ENCODE measurements around the gene ZNF281.

ZNF281 gene

DNA sequence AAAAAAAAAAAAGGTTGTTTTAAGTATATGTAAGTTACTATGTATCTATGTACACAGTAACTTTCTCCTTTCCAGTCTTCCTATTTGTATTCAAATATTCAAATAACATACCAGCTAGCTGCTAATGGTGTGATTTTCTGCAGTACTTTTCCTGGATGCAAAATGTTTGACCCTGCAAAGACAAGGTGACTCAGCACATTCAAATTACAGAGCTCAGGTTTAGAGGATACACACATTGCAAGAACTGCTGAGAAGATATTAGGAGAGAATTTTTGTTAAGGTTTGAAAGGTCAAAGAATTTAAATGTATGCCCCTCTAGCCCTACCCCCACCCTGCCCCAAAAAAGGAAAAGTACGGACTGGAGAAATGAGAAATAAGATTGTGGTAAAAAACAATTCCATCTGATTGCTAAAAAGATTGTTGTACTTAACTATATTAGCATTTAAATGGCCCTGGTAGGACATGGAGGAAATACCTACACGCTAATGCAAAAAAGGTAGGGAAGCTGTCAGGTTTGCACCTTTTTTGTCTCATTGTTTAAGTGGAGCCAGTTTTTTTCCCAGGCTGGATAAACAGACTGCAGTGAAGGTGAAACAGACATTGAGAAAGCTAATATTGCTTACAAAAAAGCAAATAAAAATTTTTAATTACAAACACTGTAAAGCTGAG lies 45.6 kb downstream of the ZNF281 start:
- peak overlapping the region; percentile 32 for H3K4me3 ChIP-seq (ENCODE audit: low read length, poor library complexity, severe bottlenecking)
- TF ChIP-seq, protein P1, sequence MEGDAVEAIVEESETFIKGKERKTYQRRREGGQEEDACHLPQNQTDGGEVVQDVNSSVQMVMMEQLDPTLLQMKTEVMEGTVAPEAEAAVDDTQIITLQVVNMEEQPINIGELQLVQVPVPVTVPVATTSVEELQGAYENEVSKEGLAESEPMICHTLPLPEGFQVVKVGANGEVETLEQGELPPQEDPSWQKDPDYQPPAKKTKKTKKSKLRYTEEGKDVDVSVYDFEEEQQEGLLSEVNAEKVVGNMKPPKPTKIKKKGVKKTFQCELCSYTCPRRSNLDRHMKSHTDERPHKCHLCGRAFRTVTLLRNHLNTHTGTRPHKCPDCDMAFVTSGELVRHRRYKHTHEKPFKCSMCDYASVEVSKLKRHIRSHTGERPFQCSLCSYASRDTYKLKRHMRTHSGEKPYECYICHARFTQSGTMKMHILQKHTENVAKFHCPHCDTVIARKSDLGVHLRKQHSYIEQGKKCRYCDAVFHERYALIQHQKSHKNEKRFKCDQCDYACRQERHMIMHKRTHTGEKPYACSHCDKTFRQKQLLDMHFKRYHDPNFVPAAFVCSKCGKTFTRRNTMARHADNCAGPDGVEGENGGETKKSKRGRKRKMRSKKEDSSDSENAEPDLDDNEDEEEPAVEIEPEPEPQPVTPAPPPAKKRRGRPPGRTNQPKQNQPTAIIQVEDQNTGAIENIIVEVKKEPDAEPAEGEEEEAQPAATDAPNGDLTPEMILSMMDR (conservative IDR thresholded peaks at IDR 0.05; ENCODE audit: low read length), result no peak
- TF ChIP-seq EZH2phosphoT487 (IDR thresholded peaks at IDR 0.05; ENCODE audit: borderline replicate concordance), result no peak
- H2AFZ ChIP-seq (ENCODE audit: low read length), result no peak overlapping the region
- H3K9ac ChIP-seq (ENCODE audit: low read depth, low read length, poor library complexity, severe bottlenecking), result no peak overlapping the region
- H4K20me1 ChIP-seq (ENCODE audit: insufficient read depth, low read length, poor library complexity, severe bottlenecking), result no peaks in the 10 kb centered on the region
- peak overlapping the region; percentile 53 for H3K4me2 ChIP-seq (ENCODE audit: low read depth, low read length, poor library complexity, severe bottlenecking)
- H3K27me3 ChIP-seq (ENCODE audit: insufficient read depth, low read length, poor library complexity, severe bottlenecking), result no peaks in the 10 kb centered on the region
- H3K36me3 ChIP-seq (ENCODE audit: insufficient read depth, low read length), result no peaks in the 10 kb centered on the region
- H3K9me2 ChIP-seq (replicated peaks; ENCODE audit: low read depth, low read length), result no peaks in the 10 kb centered on the region
- H3K4me1 ChIP-seq (ENCODE audit: insufficient read depth, low read length, poor library complexity, severe bottlenecking), result peaks cover 27% of the 10 kb centered on the region
- no peaks in the 10 kb centered on the region for H3F3A ChIP-seq (ENCODE audit: low read depth)
- H3K9me3 ChIP-seq (ENCODE audit: insufficient read depth, low read depth, low read length), result no peaks in the 10 kb centered on the region
- H3K79me2 ChIP-seq (ENCODE audit: insufficient read depth, low read length), result no peaks in the 10 kb centered on the region

DNA sequence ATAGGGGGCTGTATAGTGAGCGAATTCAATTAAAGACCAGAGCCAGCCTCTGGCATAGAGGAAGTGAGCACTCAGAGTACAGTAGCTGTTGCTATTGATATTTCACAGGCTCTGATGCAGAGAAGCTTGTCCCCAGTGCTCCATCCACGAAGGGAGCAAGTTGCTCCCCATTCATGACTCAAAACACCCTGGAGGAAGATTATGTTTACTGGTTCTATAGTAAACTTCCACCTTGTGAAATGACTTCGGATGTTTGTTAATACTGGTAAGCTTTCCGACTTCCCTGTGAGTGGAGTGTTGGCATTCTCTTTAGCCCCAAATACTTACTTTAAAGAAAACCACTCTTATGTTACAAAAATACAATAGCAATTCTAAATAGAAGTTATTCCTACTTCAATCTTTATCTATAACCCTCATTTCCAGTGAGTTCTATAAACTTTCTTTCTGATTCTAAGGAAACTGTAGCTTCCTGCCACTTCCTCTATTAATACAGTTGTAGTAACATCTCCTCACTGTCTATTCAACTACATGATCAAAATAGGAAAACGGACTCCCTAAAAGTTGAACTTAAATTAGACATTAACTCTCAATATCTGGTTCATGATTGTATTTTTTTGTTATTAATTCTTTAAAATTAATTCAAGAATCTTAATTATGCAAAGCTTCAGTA lies 46.4 kb downstream of the ZNF281 start:
- Histone ChIP-seq H3K9me3 (ENCODE audit: insufficient read depth, low read depth, low read length) (no peaks in the 10 kb centered on the region), H3K4me2 (ENCODE audit: low read depth, low read length, poor library complexity, severe bottlenecking) (peak overlapping the region; percentile 53)

DNA sequence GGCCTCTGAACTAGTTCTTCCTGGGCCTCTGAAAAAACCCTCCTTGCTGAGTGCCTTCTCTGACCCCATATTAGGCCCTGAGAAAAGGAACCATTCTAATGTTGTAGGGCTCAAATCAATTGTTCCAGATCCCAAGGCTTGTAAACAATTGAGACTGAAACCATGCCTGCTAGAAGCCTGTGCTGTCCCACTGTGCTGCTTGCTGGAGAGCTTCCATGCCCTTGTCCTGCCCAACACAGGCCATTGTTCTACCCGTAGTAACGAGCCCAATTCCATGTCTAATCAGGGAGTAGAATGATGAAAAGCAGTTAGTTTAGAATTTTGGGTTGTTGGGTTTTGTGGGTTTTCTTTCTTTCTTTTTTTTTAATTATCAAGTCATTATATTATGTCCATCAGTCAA lies 47.4 kb downstream of the ZNF281 start:
- Histone ChIP-seq H3K36me3 (ENCODE audit: insufficient read depth, low read length) (no peaks in the 10 kb centered on the region), H3K4me3 (ENCODE audit: low read length, poor library complexity, severe bottlenecking) (no peak overlapping the region), H2AFZ (ENCODE audit: low read length) (peak overlapping the region; percentile 76), H3K9me3 (ENCODE audit: insufficient read depth, low read depth, low read length) (no peaks in the 10 kb centered on the region), H3K9me2 (replicated peaks; ENCODE audit: low read depth, low read length) (no peaks in the 10 kb centered on the region), H3K4me2 (ENCODE audit: low read depth, low read length, poor library complexity, severe bottlenecking) (no peak overlapping the region), H3K9ac (ENCODE audit: low read depth, low read length, poor library complexity, severe bottlenecking) (no peak overlapping the region), H4K20me1 (ENCODE audit: insufficient read depth, low read length, poor library complexity, severe bottlenecking) (no peaks in the 10 kb centered on the region), H3K27me3 (ENCODE audit: insufficient read depth, low read length, poor library complexity, severe bottlenecking) (no peaks in the 10 kb centered on the region), H3K79me2 (ENCODE audit: insufficient read depth, low read length) (no peaks in the 10 kb centered on the region), H3F3A (ENCODE audit: low read depth) (no peaks in the 10 kb centered on the region), H3K4me1 (ENCODE audit: insufficient read depth, low read length, poor library complexity, severe bottlenecking) (peaks cover 27% of the 10 kb centered on the region)
- TF ChIP-seq, protein P1 (conservative IDR thresholded peaks at IDR 0.05; ENCODE audit: low read length), result no peak
- TF ChIP-seq EZH2phosphoT487 (IDR thresholded peaks at IDR 0.05; ENCODE audit: borderline replicate concordance), result no peak

More for the DNA sequence above, 46.4 kb downstream of the ZNF281 start:
- H3K4me3 ChIP-seq (ENCODE audit: low read length, poor library complexity, severe bottlenecking), result peak overlapping the region; percentile 32
- TF ChIP-seq, protein P1 (conservative IDR thresholded peaks at IDR 0.05; ENCODE audit: low read length), result no peak
- TF ChIP-seq EZH2phosphoT487 (IDR thresholded peaks at IDR 0.05; ENCODE audit: borderline replicate concordance), result no peak
- H3K36me3 ChIP-seq (ENCODE audit: insufficient read depth, low read length), result no peaks in the 10 kb centered on the region
- no peak overlapping the region for H3K9ac ChIP-seq (ENCODE audit: low read depth, low read length, poor library complexity, severe bottlenecking)
- H2AFZ ChIP-seq (ENCODE audit: low read length), result peak overlapping the region; percentile 29; the same call in 1 of the 2 replicates
- no peaks in the 10 kb centered on the region for H4K20me1 ChIP-seq (ENCODE audit: insufficient read depth, low read length, poor library complexity, severe bottlenecking)
- no peaks in the 10 kb centered on the region for H3K27me3 ChIP-seq (ENCODE audit: insufficient read depth, low read length, poor library complexity, severe bottlenecking)
- H3K9me2 ChIP-seq (replicated peaks; ENCODE audit: low read depth, low read length), result no peaks in the 10 kb centered on the region
- H3K79me2 ChIP-seq (ENCODE audit: insufficient read depth, low read length), result no peaks in the 10 kb centered on the region
- H3K4me1 ChIP-seq (ENCODE audit: insufficient read depth, low read length, poor library complexity, severe bottlenecking), result peaks cover 27% of the 10 kb centered on the region
- no peaks in the 10 kb centered on the region for H3F3A ChIP-seq (ENCODE audit: low read depth)

Measured in Loucy (cell line).